Heart right ventricle (tissue), 16 donors: ENCODE data around the gene C19orf67. TPM values are rescaled to one million over a fixed set of nuclear protein-coding genes. Genes with fewer than 3 reads are reported as not detected.
A peak's percentile ranks its signal among the peaks of the same experiment; 100 is the strongest.

ENCODE experiments used
- ATAC-seq, 8 donors: fragments of 200-7000 bp; cut with Tn5 transposase; one replicate each; pipeline ENCODE4 v1.9.1; 2020; ENCODE audit warnings: mild to moderate bottlenecking in 8 of 8, moderate library complexity in 8 of 8, moderate number of reproducible peaks in 1 of 8
- DNase-seq, 2 donors: peaks; one replicate each; pipeline ENCODE4 v3.0.0-alpha.2; 2020
- H3K27ac ChIP-seq, 10 donors: fragments of 200-600 bp; sonication (generic) in 2 of 10; one replicate each; pipeline versions ENCODE4 v1.5.0 to v1.8.0; 2020 to 2022; ENCODE audit warnings: mild to moderate bottlenecking in 3 of 10
- H3K27me3 ChIP-seq, 7 donors: fragments of 200-600 bp; one replicate each; pipeline ENCODE4 v1.8.0; 2021 to 2022; ENCODE audit warnings: mild to moderate bottlenecking in 2 of 7
- H3K36me3 ChIP-seq, 9 donors: fragments of 200-600 bp; sonication (generic) in 1 of 9; one replicate each; pipeline versions ENCODE4 v1.5.0 to v1.8.0; 2020 to 2022; ENCODE audit warnings: mild to moderate bottlenecking in 2 of 9
- H3K4me1 ChIP-seq, 9 donors: fragments of 200-600 bp; sonication (generic) in 1 of 9; one replicate each; pipeline versions ENCODE4 v1.5.0 to v1.8.0; 2020 to 2022; ENCODE audit warnings: mild to moderate bottlenecking in 4 of 9
- H3K4me3 ChIP-seq, 10 donors: fragments of 200-600 bp; sonication (generic) in 2 of 10; one replicate each; pipeline versions ENCODE4 v1.5.0 to v1.8.0; 2020 to 2022; ENCODE audit warnings: mild to moderate bottlenecking in 7 of 10, moderate library complexity in 2 of 10
- H3K9me3 ChIP-seq, 11 donors: fragments of 200-600 bp in 10 of 11; sonication (generic) in 2 of 11; one replicate each; pipeline versions ENCODE4 v1.5.0 to v1.8.0; 2013 to 2022; ENCODE audit warnings: mild to moderate bottlenecking in 2 of 11, control low read depth in 1 of 11, moderate library complexity in 1 of 11
- WGBS, 2 donors: extraction: QIAGEN DNeasy Blood & Tissue Kit; methylation state at CpG; one replicate each; pipeline ENCODE4 v1.1.7; 2013; ENCODE audit warnings: inconsistent platforms in 1 of 2; 5-methylcytosine and 5-hydroxymethylcytosine counted together
- intact Hi-C, 10 donors: fragments of 100-400 bp; cut with DNase I; formaldehyde crosslinking; loops; one replicate each; pipeline versions ENCODE4 v1.11.1 to v1.14.2; 2022
- polyA plus RNA-seq, 2 donors: library from polyadenylated mRNA; stranded (reverse); fragments of 200-250 nt; gene quantifications; one replicate each; pipeline ENCODE4 v1.2.3, GENCODE V29; 2013
- total RNA-seq, 10 donors: library from RNA; stranded (reverse); fragmentation: NEBNext Ultra II Directional in 3 of 10; extraction: Animal tissue kit (Norgen Biotek cat#: 25700) in 3 of 10; gene quantifications; one replicate each; pipeline versions ENCODE4 v1.2.1 to v1.2.4, GENCODE V29; 2021 to 2023
- TF ChIP-seq, protein P1 (sequence below), 9 donors: fragments of 200-600 bp; sonication (generic) in 2 of 9; IDR thresholded peaks; one replicate each; pipeline versions ENCODE4 v1.5.0 to v1.8.0; 2021 to 2022; ENCODE audit warnings: antibody characterized with exemption in 9 of 9, mild to moderate bottlenecking in 5 of 9, moderate library complexity in 1 of 9
- donor health status: Arrhythmogenic right ventricular cardiomyopathy.
- donor health status: ischemic (EF 13 %, LVEDD 7.1; RV severe dilation, severe dysfunction).
- donor health status: healthy with polysubstance abuse.
- donor health status: DM: no; HTN: yes; CAD: no.
- donor health status: DM: no; HTN: no; CAD: no.
- donor health status: ischemic (EF 25% LVEDD 6.9; RV normal size, moderate dysfunction).
- donor health status: ischemic (EF 25% LVEDD 5.7; RV mildly dilated, moderate dysfunction).
- donor health status: healthy.
- donor health status: DM: yes; HTN: yes; CAD: no.
- donor health status: Ischemic cardiomyopathy.
- donor health status: ischemic (EF 35%, LVEDD 5.7; RV mildly dilated, moderate dysfunction).
- donor health status: nonischemic (EF 11% LVEDD 7.7; RV severe dilation, severe dysfunction).
- donor health status: DM: yes; HTN: yes; CAD: no.
- donor health status: PGD.
- donor health status: ischemic (EF 29% LVEDD 5.4; RV normal size, mild dysfunction).
- donor health status: nonischemic (EF 23%, LVEDD 6.1; RV moderate dilation, normal function).

Gene C19orf67
- total and polyA plus RNA-seq, 12 donors, result not detected

DNA sequence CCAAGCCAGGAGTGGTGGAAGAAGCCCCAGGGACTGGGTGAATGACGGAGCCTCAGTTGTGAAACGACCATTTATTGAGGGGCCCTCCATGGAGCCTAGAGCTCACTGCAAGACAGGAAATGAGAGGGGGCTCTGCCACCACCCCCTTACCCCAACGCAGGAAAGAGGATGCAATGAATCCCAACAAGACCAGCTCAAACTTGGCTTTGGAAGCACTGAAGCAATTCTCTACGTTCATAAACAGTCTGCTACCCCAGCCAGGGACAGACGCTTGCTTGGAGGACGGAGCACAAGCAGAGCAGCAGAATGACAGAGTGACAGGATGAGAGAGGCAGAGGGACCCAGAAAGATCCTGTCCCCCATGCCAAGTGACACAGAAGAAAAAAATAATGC lies 30.9 kb upstream of the C19orf67 start:
- Histone ChIP-seq H3K36me3 (peaks cover 0 to 2% (median 0%) of the 10 kb centered on the region in 9 donors), H3K27ac (peak overlapping the region in 9 of 10 donors; percentile 93 to 100 (median 95)), H3K9me3 (no peaks in the 10 kb centered on the region), H3K4me3 (peak overlapping the region; percentile 83 to 96 (median 90)), H3K27me3 (no peaks in the 10 kb centered on the region), H3K4me1 (peaks cover 44 to 78% (median 74%) of the 10 kb centered on the region in 9 donors)
- ATAC-seq (no peak), DNase-seq (no peak)
- intact Hi-C loops, result loop anchor here in 8 of 10 donors (2.0 to 5.0 kb wide), 3 partner anchors 26 to 39 kb away; partner anchors contain the start of gene SAMD1 (in 1 of the 8)
- WGBS, 2 donors, result 1 to 4% methylated on average over 6 of the region's 6 CpGs
- TF ChIP-seq, protein P1, sequence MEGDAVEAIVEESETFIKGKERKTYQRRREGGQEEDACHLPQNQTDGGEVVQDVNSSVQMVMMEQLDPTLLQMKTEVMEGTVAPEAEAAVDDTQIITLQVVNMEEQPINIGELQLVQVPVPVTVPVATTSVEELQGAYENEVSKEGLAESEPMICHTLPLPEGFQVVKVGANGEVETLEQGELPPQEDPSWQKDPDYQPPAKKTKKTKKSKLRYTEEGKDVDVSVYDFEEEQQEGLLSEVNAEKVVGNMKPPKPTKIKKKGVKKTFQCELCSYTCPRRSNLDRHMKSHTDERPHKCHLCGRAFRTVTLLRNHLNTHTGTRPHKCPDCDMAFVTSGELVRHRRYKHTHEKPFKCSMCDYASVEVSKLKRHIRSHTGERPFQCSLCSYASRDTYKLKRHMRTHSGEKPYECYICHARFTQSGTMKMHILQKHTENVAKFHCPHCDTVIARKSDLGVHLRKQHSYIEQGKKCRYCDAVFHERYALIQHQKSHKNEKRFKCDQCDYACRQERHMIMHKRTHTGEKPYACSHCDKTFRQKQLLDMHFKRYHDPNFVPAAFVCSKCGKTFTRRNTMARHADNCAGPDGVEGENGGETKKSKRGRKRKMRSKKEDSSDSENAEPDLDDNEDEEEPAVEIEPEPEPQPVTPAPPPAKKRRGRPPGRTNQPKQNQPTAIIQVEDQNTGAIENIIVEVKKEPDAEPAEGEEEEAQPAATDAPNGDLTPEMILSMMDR (IDR thresholded peaks at IDR 0.05), result no peak

DNA sequence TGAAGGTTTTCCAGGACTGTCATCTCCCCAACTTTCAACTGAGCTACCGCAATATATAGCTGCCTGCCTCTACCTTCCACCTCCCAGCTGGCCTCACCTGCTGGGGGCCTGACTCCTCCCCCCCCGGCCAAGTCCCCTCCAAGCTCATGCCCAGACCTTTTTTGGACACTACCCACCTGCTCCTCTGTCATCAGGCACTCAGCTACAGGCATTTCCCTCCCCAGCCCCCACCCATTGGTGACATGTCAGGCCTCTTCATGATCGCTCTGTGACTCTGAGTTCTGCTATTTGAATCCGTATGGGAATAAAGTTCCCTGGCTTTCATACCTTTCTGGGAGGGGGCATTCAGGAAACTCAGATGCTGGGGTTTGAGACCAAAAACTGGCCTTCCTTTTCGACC lies 30.2 kb upstream of the C19orf67 start:
- peak overlapping the region in 9 of 10 donors; percentile 83 to 96 (median 90) for H3K4me3 ChIP-seq
- H3K36me3 ChIP-seq, result peaks cover 0 to 4% (median 0%) of the 10 kb centered on the region in 9 donors
- 39 to 46% methylated on average over 5 of the region's 5 CpGs for WGBS, 2 donors
- TF ChIP-seq, protein P1 (IDR thresholded peaks at IDR 0.05), result no peak
- intact Hi-C loops, result loop anchor here in 8 of 10 donors (2.0 to 5.0 kb wide), 3 partner anchors 25 to 38 kb away; partner anchors contain the start of gene SAMD1 (in 1 of the 8)
- H3K27me3 ChIP-seq, result no peaks in the 10 kb centered on the region
- H3K4me1 ChIP-seq, result peaks cover 44 to 85% (median 81%) of the 10 kb centered on the region in 9 donors
- no peaks in the 10 kb centered on the region for H3K9me3 ChIP-seq
- peak overlapping the region in 9 of 10 donors; percentile 93 to 100 (median 95) for H3K27ac ChIP-seq
- ATAC-seq, result no peak
- no peak for DNase-seq

- Histone ChIP-seq H3K9me3 (no peaks in the 10 kb centered on the region), H3K4me1 (peaks cover 40 to 84% (median 79%) of the 10 kb centered on the region in 9 donors), H3K4me3 (peak overlapping the region in 1 of 10 donors; percentile 96), H3K36me3 (peaks cover 0 to 4% (median 0%) of the 10 kb centered on the region in 9 donors), H3K27me3 (no peaks in the 10 kb centered on the region), H3K27ac (peak overlapping the region in 9 of 10 donors; percentile 93 to 100 (median 95))
- WGBS, 2 donors, result 27 to 30% methylated on average over 9 of the region's 9 CpGs
- TF ChIP-seq, protein P1 (IDR thresholded peaks at IDR 0.05), result peak; percentile 33 to 72 (median 65)
- ATAC-seq, result peak in 2 of 8 donors; percentile 0 to 10
- intact Hi-C loops, result loop anchor here in 8 of 10 donors (5.0 kb wide), 2 partner anchors 33 to 38 kb away; no protein-coding TSS in a partner anchor
- peak; percentile 51 to 71 for DNase-seq
Observed at GRCh38 chr19:14114854-14115253, 29.3 kb upstream of the C19orf67 start.

- DNase-seq (no peak), ATAC-seq (no peak)
- H3K4me1 ChIP-seq, result peaks cover 37 to 80% (median 76%) of the 10 kb centered on the region in 9 donors
- no peaks in the 10 kb centered on the region for H3K9me3 ChIP-seq
- peak overlapping the region in 9 of 10 donors; percentile 93 to 100 (median 95) for H3K27ac ChIP-seq
- H3K27me3 ChIP-seq, result no peaks in the 10 kb centered on the region
- TF ChIP-seq, protein P1 (IDR thresholded peaks at IDR 0.05), result no peak
- peak overlapping the region in 1 of 10 donors; percentile 96 for H3K4me3 ChIP-seq
- WGBS, 2 donors, result 70 to 78% methylated on average over 7 of the region's 7 CpGs
- peaks cover 0 to 4% (median 0%) of the 10 kb centered on the region in 9 donors for H3K36me3 ChIP-seq
- intact Hi-C loops, result no loop called here
Observed at GRCh38 chr19:14114439-14114838, 28.9 kb upstream of the C19orf67 start.
